Measurements from ENCODE around the gene TMCC1. TPM values are rescaled to one million over a fixed set of nuclear protein-coding genes. Genes with fewer than 3 reads are reported as not detected.
A peak's percentile ranks its signal among the peaks of the same experiment; 100 is the strongest.

The TMCC1 gene
- total and polyA plus RNA-seq, 10 of the 15 experiments (the other 5 are each of a cell fraction or from before 2014, with no cell fraction given) = 2.3 to 21.1 (median 8.4) TPM

GRCh38 chr3:129628169-129628522, 265.4 kb downstream of the TMCC1 start (continued):
- TF ChIP-seq, protein P1, sequence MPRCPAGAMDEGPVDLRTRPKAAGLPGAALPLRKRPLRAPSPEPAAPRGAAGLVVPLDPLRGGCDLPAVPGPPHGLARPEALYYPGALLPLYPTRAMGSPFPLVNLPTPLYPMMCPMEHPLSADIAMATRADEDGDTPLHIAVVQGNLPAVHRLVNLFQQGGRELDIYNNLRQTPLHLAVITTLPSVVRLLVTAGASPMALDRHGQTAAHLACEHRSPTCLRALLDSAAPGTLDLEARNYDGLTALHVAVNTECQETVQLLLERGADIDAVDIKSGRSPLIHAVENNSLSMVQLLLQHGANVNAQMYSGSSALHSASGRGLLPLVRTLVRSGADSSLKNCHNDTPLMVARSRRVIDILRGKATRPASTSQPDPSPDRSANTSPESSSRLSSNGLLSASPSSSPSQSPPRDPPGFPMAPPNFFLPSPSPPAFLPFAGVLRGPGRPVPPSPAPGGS (IDR thresholded peaks at IDR 0.05; ENCODE audit: borderline replicate concordance, insufficient read depth, low read depth, low read length, poor library complexity, severe bottlenecking) = no peak
- no peak for TF ChIP-seq RELA (IDR thresholded peaks at IDR 0.05; ENCODE audit: borderline replicate concordance, partially characterized antibody)
- no peak for TF ChIP-seq BHLHE40 (IDR thresholded peaks at IDR 0.05; ENCODE audit: borderline replicate concordance in 1 of 2, low read depth in 2 of 2, low read length in 1 of 2)
- TF ChIP-seq ZNF384 (IDR thresholded peaks at IDR 0.05; ENCODE audit: borderline replicate concordance, low read depth, low read length) = no peak
- no peak for TF ChIP-seq CEBPB (IDR thresholded peaks at IDR 0.05; ENCODE audit: borderline replicate concordance in 1 of 2, low read depth in 2 of 2, low read length in 2 of 2)

DNA sequence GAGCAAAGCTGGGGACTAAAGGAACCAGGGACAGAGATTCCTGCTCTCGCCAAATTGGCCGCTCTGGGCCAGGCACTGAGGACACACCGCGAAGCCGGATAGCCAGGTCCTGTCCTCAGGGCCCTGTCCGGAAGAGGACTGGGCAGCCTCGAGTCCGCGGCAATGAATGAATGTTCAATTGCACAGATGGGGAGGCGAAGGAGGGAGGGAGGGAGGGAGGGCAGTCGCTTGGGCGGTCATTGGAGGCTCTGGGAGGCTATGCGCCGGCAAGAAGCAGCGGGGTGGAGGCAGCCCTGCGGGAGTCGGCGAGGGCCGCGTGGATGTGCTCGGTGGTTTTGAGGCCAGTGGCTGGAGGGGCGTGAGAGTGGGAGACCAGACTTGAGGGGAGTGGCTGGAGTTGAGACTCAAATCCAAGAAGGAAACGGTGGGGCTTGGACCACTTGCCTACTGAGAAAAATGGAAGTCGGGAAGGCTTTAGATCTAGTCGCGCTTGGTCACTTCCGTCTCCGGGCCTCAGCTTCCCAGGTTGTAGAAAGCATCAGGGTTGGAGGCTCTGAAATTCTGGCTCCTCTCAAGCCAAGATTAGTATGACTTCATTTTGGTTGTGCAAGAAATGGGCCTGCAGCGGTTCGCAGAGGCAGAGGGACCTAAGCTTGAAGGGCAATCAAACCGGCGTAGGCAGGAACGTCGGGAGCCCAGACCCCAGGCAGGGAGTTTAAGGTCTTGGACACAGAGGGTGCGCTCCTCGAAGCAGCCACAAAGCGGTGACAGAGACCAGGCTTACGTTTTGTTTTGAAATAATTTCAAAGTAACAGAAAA, 266.0 kb downstream of the TMCC1 start:
- H3K36me3 ChIP-seq (ENCODE audit: control insufficient read depth in 2 of 2, insufficient read depth in 2 of 2, low read length in 1 of 2) = no peaks in the 10 kb centered on the region
- H3K9ac ChIP-seq (ENCODE audit: control insufficient read depth, insufficient read depth, low read length) = peak overlapping the region; percentile 72
- ATAC-seq (peak; percentile 68), DNase-seq (ENCODE audit: low read depth, low spot score) (peak; percentile 45), FAIRE-seq (peak; percentile 68)
- ChIA-PET CTCF (interaction anchor here (0.7 to 4.3 kb wide), 22 partner anchors 10 to 1010 kb away, joined by 3 to 30 read pairs (median 4); no protein-coding TSS in a partner anchor), POLR2A (interaction anchor here (0.5 to 1.9 kb wide), 2 partner anchors 228 to 265 kb away, joined by 6 read pairs; no protein-coding TSS in a partner anchor), RAD21 (ENCODE audit: unreplicated experiment) (interaction anchor here (0.7 to 1.7 kb wide), 10 partner anchors 102 to 378 kb away, joined by 3 to 12 read pairs (median 4); partner anchors contain the start of gene COPG1), SMC1A (ENCODE audit: uncharacterized antibody, unreplicated experiment) (interaction anchor here (0.6 to 2.1 kb wide), 10 partner anchors 10 to 266 kb away, joined by 3 to 12 read pairs (median 4); partner anchors contain the start of gene TMCC1)
- no peaks in the 10 kb centered on the region; the same call in 1 of the 2 replicates for H3K79me2 ChIP-seq (ENCODE audit: control insufficient read depth, insufficient read depth, low read length)
- H3K27me3 ChIP-seq (replicated peaks in 1 of 2; ENCODE audit: control insufficient read depth in 2 of 2, insufficient read depth in 2 of 2, low read length in 1 of 2) = no peaks in the 10 kb centered on the region; a peak in 1 of 4 replicates
- H2AFZ ChIP-seq (ENCODE audit: control insufficient read depth, low read depth, low read length) = peak overlapping the region; percentile 96
- H4K20me1 ChIP-seq (ENCODE audit: control insufficient read depth, insufficient read depth) = no peaks in the 10 kb centered on the region
- intact Hi-C loops (cut with micrococcal nuclease; ENCODE audit: unreplicated experiment) (loop anchor here (1.0 to 10.0 kb wide), 4 partner anchors 137 to 307 kb away; no protein-coding TSS in a partner anchor), in situ Hi-C loops (cut with MboI) (no loop called here)
- TSS peak; percentile 89 for BruUV-seq (replicated peaks)
- H3K4me1 ChIP-seq (ENCODE audit: control insufficient read depth, insufficient read depth, low read length) = no peaks in the 10 kb centered on the region; the same call in 1 of the 2 replicates
- H3K27ac ChIP-seq (ENCODE audit: control insufficient read depth, insufficient read depth) = peak overlapping the region; percentile 65
- H3K4me3 ChIP-seq = peak overlapping the region; percentile 84
- H3K4me2 ChIP-seq (ENCODE audit: control insufficient read depth, insufficient read depth) = peak overlapping the region; percentile 99
- WGBS (ENCODE audit: insufficient coverage, insufficient replicate concordance, low lambda C conversion rate, missing lambda C conversion rate) = 4% methylated on average over 33 of the region's 38 CpGs
- no peaks in the 10 kb centered on the region for H3K9me3 ChIP-seq (replicated peaks; ENCODE audit: control insufficient read depth, insufficient read depth, low read length)
- TF ChIP-seq CUX1 (IDR thresholded peaks at IDR 0.05; ENCODE audit: insufficient replicate concordance, low read depth, low read length) (no peak), IKZF2 (IDR thresholded peaks at IDR 0.05) (0 out of 4 replicates have a peak, but pooled peaks have one; percentile 23 to 47), SPI1 (IDR thresholded peaks at IDR 0.05; ENCODE audit: borderline replicate concordance, insufficient read depth, low read depth, low read length) (no peak; the same call in 1 of the 2 replicates), CEBPB (IDR thresholded peaks at IDR 0.05; ENCODE audit: borderline replicate concordance in 1 of 2, low read depth in 2 of 2, low read length in 2 of 2) (no peak)
- TF ChIP-seq, protein P2, sequence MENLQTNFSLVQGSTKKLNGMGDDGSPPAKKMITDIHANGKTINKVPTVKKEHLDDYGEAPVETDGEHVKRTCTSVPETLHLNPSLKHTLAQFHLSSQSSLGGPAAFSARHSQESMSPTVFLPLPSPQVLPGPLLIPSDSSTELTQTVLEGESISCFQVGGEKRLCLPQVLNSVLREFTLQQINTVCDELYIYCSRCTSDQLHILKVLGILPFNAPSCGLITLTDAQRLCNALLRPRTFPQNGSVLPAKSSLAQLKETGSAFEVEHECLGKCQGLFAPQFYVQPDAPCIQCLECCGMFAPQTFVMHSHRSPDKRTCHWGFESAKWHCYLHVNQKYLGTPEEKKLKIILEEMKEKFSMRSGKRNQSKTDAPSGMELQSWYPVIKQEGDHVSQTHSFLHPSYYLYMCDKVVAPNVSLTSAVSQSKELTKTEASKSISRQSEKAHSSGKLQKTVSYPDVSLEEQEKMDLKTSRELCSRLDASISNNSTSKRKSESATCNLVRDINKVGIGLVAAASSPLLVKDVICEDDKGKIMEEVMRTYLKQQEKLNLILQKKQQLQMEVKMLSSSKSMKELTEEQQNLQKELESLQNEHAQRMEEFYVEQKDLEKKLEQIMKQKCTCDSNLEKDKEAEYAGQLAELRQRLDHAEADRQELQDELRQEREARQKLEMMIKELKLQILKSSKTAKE (IDR thresholded peaks at IDR 0.05; ENCODE audit: low read depth, poor library complexity, severe bottlenecking) = no peak

All from GM12878 (cell line).